Ectodermal cell (in vitro differentiated cells): ENCODE results near the gene ATP6V1A.

ENCODE experiments used
- H3K27ac ChIP-seq: 2 replicates; pipeline ENCODE4 v1.7.0; 2013; ENCODE audit warnings: mild to moderate bottlenecking, low read depth, low read length; ENCODE audit not compliant: insufficient read depth, poor library complexity, severe bottlenecking
- H3K27me3 ChIP-seq: 2 replicates; pipeline ENCODE4 v1.7.0; 2013; ENCODE audit warnings: mild to moderate bottlenecking, low read length; ENCODE audit not compliant: insufficient read depth, control insufficient read depth, poor library complexity, severe bottlenecking
- H3K36me3 ChIP-seq: one replicate; pipeline ENCODE4 v1.7.0; 2013; ENCODE audit warnings: low read length; ENCODE audit not compliant: control insufficient read depth, insufficient read depth
- H3K4me1 ChIP-seq: one replicate; pipeline ENCODE4 v1.7.0; 2013; ENCODE audit warnings: low read length; ENCODE audit not compliant: control insufficient read depth, insufficient read depth
- H3K4me3 ChIP-seq: 2 replicates; pipeline ENCODE4 v1.7.0; 2013; ENCODE audit warnings: low read depth, low read length, control low read depth; ENCODE audit not compliant: insufficient read depth
- H3K9me3 ChIP-seq: 2 replicates; pipeline ENCODE4 v1.7.0; 2013; ENCODE audit warnings: mild to moderate bottlenecking, low read length, moderate library complexity; ENCODE audit not compliant: control insufficient read depth
- WGBS, 2 experiments: methylation state at CpG; one replicate each; pipeline ENCODE4 v1.1.7; 2013; ENCODE audit warnings: missing lambda C conversion rate in 2 of 2; 5-methylcytosine and 5-hydroxymethylcytosine counted together

The ATP6V1A gene

DNA sequence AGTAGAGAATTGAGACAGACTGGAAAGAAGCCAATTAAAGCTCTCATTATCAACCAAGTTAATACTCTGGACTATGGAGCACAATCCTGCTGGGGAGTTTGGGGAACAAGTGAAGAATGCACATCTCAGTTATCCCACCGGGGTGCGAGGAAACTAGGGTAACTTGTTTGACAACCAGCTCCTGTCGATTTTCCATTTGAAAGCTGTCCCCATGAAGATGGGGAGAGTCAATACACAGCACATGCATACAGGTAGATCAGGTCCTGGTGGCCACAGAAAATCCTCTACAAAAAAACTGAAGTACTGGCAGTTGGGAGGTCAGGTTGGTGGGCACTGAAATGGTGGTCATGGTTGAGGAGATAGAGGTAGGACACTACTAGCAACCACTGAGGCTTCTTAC, 66.0 kb downstream of the ATP6V1A start:
- no peaks in the 10 kb centered on the region for H3K4me1 ChIP-seq
- no peaks in the 10 kb centered on the region for H3K27me3 ChIP-seq
- H3K4me3 ChIP-seq = no peak overlapping the region
- H3K9me3 ChIP-seq = no peaks in the 10 kb centered on the region
- no peaks in the 10 kb centered on the region for H3K36me3 ChIP-seq
- no peak overlapping the region for H3K27ac ChIP-seq
- 93 to 94% methylated on average over 3 of the region's 3 CpGs for WGBS, 2 experiments

DNA sequence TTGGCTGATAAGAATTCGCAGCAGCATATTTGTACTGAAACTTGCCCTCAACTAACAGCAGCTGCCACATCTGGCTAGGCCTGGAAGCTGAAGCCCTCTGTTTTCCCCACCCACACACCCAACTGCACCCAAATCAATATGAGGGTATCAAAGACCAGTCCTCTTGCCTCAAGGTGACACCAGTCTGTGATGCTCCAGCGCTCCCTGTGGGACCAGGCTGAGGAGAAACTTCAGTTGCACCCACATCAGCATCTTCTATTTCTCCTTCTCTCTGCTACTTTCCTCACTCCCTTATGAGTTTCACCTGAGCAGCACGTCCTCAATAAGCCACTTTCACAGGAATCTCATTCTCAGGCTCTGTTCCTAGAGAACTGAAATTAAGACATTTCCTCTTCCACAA, 73.0 kb downstream of the ATP6V1A start:
- H3K27me3 ChIP-seq = no peaks in the 10 kb centered on the region
- H3K9me3 ChIP-seq = no peaks in the 10 kb centered on the region
- H3K4me3 ChIP-seq = no peak overlapping the region
- WGBS, 2 experiments = 81 to 90% methylated on average over 3 of the region's 3 CpGs
- no peak overlapping the region for H3K27ac ChIP-seq
- H3K4me1 ChIP-seq = no peaks in the 10 kb centered on the region
- no peaks in the 10 kb centered on the region for H3K36me3 ChIP-seq

DNA sequence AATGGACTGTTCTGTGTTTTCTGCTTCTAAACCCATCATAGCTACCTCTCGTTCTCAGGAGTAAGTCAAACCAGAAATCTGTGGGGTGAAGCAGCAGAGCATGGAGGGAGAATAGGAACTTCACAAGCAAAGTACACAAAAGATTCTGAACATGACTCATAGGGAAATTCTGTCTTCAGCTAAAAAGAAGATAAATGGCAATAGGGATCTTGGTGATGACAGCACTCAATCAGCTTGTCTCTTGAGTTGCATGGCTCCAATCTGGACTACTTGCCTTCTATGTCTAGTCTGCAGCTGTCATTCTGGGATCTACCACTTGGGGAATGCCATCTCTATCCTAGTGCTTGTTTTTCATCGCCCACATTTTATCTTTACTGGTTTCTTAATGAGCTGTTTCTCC, 78.3 kb downstream of the ATP6V1A start:
- Histone ChIP-seq H3K4me3 (no peak overlapping the region), H3K4me1 (no peaks in the 10 kb centered on the region), H3K27me3 (no peaks in the 10 kb centered on the region), H3K9me3 (no peaks in the 10 kb centered on the region), H3K36me3 (no peaks in the 10 kb centered on the region), H3K27ac (no peak overlapping the region)
- WGBS, 2 experiments = 94 to 97% methylated on average over 2 of the region's 2 CpGs

DNA sequence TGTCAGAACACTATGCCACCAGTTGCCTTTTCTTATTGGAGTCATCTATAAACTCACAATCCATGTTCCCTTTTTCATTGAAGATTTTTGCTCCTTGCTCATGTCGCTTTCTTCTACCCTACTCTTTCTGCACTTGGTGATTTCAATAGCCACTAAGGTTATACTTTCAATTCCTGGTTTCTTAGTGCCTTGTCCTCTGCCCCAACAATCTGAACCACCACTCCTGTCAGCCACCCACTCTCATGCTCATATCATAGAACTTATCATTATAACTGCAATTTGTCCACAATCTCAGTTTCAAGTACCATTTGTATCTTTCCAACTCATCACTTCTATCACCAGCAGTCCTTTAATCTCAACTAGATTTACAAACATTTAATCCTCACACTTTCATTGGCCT, 81.8 kb downstream of the ATP6V1A start:
- H3K27ac ChIP-seq = no peak overlapping the region
- 90 to 91% methylated on average over 1 of the region's 1 CpG for whole genome bisulfite sequencing, 2 experiments
- H3K27me3 ChIP-seq = no peaks in the 10 kb centered on the region
- no peaks in the 10 kb centered on the region for H3K36me3 ChIP-seq
- no peak overlapping the region for H3K4me3 ChIP-seq
- H3K9me3 ChIP-seq = no peaks in the 10 kb centered on the region
- H3K4me1 ChIP-seq = no peaks in the 10 kb centered on the region

DNA sequence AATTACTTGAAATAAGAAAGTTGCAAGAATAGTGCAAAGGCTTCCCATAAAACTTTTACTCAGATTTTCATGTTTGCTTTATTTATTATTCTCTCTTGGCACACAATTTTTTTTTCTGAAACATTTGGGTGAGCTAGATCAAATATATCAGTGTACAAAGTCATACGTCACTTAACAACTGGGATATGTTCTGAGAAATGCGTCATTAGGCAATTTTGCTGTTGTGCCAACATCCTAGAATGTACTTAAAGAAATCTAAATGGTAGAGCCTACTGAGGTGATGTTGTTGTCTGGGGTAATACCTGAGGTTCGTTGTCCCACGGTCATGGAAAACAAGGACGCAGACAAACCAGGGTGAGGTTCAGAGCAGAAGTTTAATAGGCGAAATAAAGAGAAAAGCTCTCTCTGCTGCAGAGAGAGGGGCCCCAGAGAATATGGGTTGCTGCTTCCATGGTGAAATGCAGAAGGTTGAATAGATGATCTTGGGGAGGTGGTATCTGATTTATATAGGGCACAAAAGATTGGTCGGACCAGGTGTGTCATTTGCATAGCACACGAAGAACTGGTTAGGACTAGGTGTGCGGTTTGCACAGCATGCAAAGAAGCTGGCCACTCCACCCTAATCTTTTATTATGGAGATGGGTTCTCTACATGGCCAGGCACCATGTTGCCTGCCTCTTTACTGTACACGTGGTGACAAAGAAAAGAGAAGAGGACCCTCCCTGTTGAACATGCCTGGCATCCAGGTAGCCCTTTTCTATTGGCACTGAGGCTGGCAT, 82.9 kb downstream of the ATP6V1A start:
- no peaks in the 10 kb centered on the region for H3K36me3 ChIP-seq
- no peaks in the 10 kb centered on the region for H3K9me3 ChIP-seq
- H3K27ac ChIP-seq = no peak overlapping the region
- H3K4me1 ChIP-seq = no peaks in the 10 kb centered on the region
- no peak overlapping the region for H3K4me3 ChIP-seq
- H3K27me3 ChIP-seq = no peaks in the 10 kb centered on the region
- 81 to 85% methylated on average over 10 of the region's 10 CpGs for WGBS, 2 experiments

DNA sequence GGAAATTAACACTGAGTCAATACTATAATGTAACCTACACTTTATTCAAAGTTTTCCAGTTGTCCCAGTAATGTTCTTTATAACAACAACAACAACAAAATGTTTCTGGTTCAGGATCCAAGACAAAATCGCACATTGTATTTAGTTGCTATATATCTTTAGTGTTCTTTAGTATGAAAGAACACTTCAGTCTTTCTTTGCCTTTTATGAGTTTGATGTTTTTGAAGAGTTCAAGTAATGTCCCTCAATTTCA, 84.2 kb downstream of the ATP6V1A start:
- Histone ChIP-seq H3K9me3 (no peaks in the 10 kb centered on the region), H3K4me1 (no peaks in the 10 kb centered on the region), H3K27me3 (no peaks in the 10 kb centered on the region), H3K27ac (no peak overlapping the region), H3K36me3 (no peaks in the 10 kb centered on the region), H3K4me3 (no peak overlapping the region)
- 0% methylated on average over 1 of the region's 1 CpG; no CpG with 5 or more reads in 1 of the 2 experiments for WGBS, 2 experiments

DNA sequence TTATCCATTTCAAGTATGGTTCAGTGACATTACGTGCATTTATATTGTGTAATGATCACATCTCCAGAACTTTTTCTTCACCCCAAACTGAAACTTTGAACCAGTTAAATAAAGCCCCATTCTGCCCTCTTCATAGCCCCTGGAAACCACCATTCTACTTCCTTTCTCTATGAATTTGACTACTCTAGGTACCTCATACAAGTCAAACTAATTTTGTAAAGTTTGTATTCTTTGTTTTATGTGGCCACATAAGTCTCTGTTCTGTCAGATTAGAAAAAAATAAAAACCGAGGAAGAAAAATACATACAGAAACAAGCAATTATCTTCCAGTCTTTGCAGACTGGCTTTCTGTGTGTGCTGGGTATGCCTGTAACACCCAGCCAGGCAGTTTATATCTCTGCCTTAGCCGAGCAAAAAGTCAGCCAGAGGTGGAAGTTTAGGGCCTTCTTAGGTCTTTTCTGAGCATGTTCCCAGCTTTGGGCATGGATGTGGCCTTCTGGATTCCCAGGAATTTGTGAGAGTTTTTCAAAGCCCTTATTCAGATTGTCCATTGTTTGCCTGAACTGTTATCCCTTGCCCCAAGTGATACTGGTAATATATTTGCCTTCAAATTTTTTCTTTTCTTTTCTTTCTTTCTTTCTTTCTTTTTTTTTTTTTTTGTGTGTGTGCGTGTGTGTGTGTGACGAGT, 85.8 kb downstream of the ATP6V1A start:
- H3K4me1 ChIP-seq = no peaks in the 10 kb centered on the region
- no peaks in the 10 kb centered on the region for H3K36me3 ChIP-seq
- H3K9me3 ChIP-seq = no peaks in the 10 kb centered on the region
- no peak overlapping the region for H3K27ac ChIP-seq
- 93 to 95% methylated on average over 4 to 5 of the region's 5 CpGs for WGBS, 2 experiments
- H3K4me3 ChIP-seq = no peak overlapping the region
- no peaks in the 10 kb centered on the region for H3K27me3 ChIP-seq

DNA sequence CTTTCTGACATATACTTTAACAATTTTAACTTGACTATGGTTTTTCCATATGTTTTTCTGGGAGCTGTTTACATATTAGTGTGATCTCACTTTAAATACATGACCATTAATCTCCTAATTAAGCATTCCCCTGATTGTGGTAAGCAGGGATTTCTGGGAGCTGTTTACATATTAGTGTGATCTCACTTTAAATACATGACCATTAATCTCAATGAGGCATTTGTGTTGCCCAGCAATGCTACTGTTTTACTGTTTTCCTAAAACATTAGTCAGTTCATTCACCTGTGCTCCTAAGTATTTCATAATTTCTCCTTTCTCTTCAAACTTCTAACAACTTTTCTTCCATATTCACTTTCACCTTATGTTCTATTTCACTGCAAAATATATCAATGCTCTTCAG, 88.1 kb downstream of the ATP6V1A start:
- Histone ChIP-seq H3K27me3 (peaks cover 6% of the 10 kb centered on the region), H3K4me1 (no peaks in the 10 kb centered on the region), H3K4me3 (no peak overlapping the region), H3K36me3 (no peaks in the 10 kb centered on the region), H3K9me3 (no peaks in the 10 kb centered on the region), H3K27ac (no peak overlapping the region)

DNA sequence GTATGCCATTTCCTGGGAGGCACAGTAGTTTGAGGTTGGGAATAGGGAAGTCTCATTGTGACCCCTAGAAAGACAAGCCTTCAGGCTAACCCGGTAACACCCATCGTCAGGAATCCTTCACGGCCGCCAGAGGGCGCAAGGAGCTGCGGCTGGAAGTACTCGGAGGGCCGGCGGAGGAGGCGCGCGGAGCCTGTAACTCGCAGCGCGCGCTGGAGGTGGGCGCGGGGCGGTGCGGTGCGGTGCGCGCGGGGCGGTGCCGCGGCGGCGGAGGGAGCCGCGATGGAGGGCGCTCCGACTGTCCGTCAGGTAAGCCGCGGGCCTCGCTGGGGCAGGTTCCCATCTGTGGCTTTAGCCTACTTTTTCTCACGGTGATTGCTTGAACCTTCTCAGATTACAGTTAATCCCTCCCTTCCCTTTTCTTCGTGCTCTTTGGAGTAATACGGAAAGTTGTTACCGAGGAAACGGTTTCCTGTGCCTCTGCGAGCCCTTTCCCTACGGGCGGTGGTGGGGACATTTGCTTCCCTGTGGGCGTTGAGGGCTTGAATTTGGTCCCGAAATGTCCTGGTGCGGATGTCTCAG, 91.9 kb downstream of the ATP6V1A start, which contains the start of gene GRAMD1C:
Gene GRAMD1C (plus strand): TSS at position 158 of the 579 bp plus-strand sequence. CDS start 122 bp downstream, at position 280.
- WGBS, 2 experiments = 0% methylated on average over 48 of the region's 48 CpGs
- H3K4me1 ChIP-seq = no peaks in the 10 kb centered on the region
- peak within 1 kb of the TSS; percentile 69 for H3K27ac ChIP-seq
- peak within 1 kb of the TSS; percentile 45 for H3K4me3 ChIP-seq
- peaks cover 6% of the 10 kb centered on the region for H3K27me3 ChIP-seq
- H3K9me3 ChIP-seq = no peaks in the 10 kb centered on the region
- no peaks in the 10 kb centered on the region for H3K36me3 ChIP-seq

DNA sequence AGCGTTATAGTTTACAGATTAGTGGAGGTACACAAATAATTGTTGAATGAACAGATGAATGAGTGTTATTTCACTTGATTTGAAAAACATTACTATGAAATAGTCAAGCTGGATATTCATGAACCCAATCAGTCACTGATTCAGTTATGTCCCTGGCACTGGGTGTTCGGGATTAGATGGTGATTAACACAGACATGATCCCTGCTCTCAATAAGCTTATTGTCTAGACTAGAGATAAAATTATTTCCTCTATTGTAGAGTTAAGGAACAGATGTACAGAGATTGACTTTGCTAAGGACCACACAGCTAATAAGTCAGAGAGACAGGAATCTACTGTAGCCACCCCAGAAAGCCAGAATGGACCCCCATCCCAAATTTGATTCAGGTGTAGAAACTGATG, 92.7 kb downstream of the ATP6V1A start:
- WGBS, 2 experiments = 92 to 100% methylated on average over 2 of the region's 2 CpGs
- Histone ChIP-seq H3K4me3 (peak overlapping the region; percentile 45), H3K4me1 (no peaks in the 10 kb centered on the region), H3K9me3 (no peaks in the 10 kb centered on the region), H3K27ac (no peak overlapping the region), H3K27me3 (peaks cover 6% of the 10 kb centered on the region), H3K36me3 (no peaks in the 10 kb centered on the region)
